GM10266 (cell line): ENCODE measurements around the gene FASN.

Experiments
- DNase-seq: peaks from one replicate; pipeline ENCODE4 v3.0.0; 2012; ENCODE audit errors: extremely low spot score
- TF ChIP-seq, protein P1 (sequence below): IDR thresholded peaks from 2 replicates; pipeline ENCODE4 v1.5.1; 2012; ENCODE audit warnings: mild to moderate bottlenecking, low read depth; ENCODE audit not compliant: control insufficient read depth, insufficient read depth; ENCODE audit errors: missing control alignments

Gene FASN

DNA sequence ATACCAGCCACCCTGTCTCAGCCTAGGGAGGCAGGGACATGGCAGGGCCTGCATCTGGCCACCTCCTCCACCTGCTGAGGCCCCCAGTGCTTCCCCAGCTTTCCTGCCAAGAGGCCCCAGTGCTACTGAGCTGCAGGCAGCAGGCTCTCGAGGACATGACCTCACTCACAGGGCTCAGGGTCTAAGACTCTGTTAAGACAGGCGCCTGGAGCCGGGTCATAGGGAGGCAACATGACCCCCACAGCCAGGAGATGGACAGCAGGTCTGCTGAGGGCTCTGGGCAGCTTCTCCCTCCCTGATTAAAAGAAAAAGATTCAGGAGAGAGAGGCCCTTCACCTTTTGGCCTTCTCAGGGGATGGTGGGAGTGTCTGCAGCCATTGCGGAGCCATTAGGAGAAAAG lies 23.2 kb upstream of the FASN start:
- TF ChIP-seq, protein P1, sequence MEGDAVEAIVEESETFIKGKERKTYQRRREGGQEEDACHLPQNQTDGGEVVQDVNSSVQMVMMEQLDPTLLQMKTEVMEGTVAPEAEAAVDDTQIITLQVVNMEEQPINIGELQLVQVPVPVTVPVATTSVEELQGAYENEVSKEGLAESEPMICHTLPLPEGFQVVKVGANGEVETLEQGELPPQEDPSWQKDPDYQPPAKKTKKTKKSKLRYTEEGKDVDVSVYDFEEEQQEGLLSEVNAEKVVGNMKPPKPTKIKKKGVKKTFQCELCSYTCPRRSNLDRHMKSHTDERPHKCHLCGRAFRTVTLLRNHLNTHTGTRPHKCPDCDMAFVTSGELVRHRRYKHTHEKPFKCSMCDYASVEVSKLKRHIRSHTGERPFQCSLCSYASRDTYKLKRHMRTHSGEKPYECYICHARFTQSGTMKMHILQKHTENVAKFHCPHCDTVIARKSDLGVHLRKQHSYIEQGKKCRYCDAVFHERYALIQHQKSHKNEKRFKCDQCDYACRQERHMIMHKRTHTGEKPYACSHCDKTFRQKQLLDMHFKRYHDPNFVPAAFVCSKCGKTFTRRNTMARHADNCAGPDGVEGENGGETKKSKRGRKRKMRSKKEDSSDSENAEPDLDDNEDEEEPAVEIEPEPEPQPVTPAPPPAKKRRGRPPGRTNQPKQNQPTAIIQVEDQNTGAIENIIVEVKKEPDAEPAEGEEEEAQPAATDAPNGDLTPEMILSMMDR, result no peak
- DNase-seq, result no peak

DNA sequence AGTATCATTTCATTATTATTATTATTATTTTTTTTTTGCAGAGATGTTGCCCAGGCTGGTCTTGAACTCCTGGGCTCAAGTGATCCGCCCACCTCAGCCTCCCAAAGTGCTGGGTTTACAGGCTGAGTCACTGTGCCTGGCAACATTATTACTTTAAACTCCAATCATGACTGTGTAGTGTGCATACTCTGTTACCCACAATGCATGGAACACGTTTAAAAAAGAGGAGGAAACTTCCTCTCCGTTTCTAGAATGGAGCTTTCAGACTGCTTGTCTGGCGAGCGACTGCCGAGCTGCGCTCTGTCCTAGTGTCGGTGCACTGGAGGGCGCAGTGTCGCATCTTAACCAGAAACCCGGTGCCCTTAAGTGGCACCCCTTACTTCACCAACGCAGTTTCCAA lies 22.1 kb upstream of the FASN start:
- TF ChIP-seq, protein P1, result no peak
- no peak for DNase-seq

DNA sequence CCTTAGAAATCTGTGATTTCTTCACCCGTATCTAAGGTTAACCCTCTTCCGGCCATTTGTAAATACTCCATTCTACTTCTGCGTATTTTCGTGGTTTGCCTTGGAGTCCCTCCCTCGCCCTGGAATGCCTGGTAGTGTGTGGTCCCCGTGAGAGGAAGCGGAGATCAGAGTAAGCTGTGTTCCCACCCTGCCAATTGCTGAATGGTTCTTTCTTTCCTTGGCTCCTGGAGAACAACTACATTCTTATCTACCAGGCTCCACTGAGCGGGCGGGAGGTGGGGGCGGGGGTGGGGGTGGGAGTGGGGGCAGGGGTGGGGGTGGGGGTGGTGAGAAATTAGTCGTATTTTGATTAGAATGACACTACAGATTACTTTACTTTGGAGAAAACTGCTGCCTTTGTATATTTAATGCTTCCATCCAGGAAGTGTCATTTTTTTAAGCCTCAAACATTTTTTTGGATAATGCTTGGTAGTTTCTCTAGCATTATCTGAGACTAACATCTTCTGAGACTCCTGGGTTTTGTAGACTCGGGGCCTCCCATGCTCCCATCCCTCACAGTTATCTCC lies 20.9 kb upstream of the FASN start:
- DNase-seq, result no peak
- TF ChIP-seq, protein P1, result no peak

DNA sequence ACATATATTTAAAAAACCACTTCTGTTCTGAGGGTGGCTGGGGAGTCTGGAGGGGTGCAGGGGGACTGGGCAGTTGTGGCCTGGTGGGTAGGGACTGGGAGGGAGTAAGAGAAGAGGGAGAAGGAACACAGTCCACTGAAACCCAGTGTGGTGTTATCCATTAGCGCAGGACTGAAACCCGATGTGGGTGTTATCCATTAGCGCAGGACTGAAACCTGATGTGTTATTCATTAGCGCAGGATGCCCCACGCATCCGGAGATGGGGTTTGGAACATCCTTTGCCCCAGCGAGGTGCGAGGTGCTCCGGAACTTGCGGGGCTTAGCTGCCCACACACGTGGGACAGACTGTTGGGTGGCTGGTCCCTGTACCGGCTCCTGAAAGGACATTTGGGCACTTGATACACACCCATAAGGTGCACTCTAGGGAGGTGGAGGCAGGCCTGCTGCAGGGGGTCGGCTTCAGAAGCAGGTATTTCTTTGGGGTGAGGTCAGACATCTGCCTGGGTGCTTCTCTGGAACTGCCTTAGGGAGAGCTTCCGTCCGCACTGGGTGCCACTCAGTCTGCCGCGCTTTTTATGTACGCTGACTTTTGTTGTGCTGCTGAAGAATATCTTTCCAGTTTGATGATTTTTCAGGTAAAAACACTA lies 20.3 kb upstream of the FASN start:
- TF ChIP-seq, protein P1, result no peak
- no peak for DNase-seq

DNA sequence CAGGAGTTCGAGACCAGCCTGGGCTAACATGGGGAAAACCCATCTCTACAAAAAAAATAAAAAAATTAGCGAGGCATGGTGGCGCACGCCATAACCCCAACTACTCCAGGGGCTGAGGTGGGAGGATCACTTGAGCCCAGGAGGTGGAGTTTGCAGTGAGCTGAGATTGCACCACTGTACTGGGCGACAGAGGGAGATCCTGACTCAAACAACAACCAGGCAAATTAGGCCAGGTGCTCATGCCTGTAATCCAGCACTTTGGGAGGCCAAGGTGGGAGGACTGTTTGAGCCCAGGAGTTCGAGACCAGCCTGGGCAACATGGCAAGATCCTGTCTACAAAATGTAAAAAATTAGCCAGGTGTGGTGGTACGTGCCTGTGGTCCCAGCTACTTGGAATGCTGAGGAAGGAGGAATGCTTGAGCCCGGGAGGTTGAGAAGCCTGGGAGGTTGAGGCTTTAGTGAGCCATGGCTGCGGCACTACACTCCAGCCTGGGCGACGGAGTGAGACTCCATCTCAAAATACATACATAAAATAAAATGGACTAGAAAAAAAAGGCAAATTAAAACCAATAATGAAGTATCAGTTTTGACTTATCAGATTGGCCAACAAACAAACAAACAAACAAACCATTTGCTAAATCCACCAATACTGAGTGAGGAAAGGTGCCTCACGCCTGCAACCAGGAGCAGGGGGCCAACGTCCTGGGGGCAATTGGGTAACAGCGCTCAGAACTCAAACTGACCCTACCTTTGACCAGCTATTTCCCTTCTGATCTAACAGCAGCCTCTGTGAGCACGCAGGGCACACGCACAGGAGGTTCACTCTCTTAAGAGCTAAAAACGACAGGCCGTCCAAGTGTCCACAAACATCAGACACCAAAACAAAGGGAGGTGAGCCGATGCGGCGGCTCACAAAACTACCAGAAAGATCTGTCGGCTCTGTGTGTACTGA lies 19.4 kb upstream of the FASN start:
- no peak for DNase-seq
- TF ChIP-seq, protein P1, result no peak

DNA sequence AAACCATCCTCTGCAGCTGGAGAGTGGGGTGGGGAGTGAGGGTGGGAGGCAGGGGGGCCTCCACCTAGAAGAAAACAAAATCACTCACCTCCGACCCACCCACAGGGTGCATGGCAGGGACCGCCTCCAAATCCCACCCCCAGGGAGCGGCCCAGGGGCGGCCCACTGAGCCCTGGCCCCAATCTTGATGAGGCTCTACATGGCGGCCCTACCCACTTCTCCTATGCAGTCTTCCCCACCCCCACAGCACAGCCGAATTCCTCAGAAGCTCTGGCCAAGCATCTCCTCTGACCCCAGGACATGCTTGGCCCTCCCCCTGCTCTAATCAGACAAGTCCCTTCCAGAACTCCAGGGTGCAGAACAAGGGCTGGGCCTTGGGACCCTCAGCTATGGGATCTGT lies 18.2 kb upstream of the FASN start:
- no peak for DNase-seq
- TF ChIP-seq, protein P1, result no peak
